Measurements from ENCODE around the gene KLF11. TPM values are rescaled to one million over a fixed set of nuclear protein-coding genes. Genes with fewer than 3 reads are reported as not detected.
A peak's percentile ranks its signal among the peaks of the same experiment; 100 is the strongest.

The KLF11 gene
- total and polyA plus RNA-seq, 7 donors, result 7.0 to 27.0 (median 11.8) TPM

DNA sequence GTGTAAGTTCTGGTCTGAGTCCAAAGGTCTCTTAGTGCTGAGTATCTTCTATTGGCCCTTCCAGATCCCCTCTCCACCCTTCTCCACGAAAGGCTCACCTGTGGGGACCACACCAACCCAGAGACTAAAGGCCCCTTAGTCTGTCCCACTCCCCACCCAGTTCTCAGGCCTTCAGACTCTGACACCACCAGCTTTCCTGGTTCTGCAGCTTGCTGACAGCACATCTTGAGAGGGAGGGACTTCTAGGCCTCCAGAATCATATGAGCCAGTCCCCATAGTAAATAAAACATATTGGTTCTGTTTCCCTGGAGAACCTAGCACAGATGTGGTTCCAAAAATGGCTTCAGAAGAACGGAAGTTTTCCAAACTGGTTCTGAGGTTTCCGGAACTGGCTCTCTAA is 38.5 kb upstream of the KLF11 start:
- intact Hi-C loops (cut with DNase I), result no loop called here
- Histone ChIP-seq H3K36me3 (ENCODE audit: insufficient read depth in 1 of 2, low read depth in 1 of 2) (no peaks in the 10 kb centered on the region), H3K27ac (peak overlapping the region; percentile 33), H3K4me3 (no peak overlapping the region), H3K27me3 (ENCODE audit: insufficient read depth in 3 of 3, low read length in 2 of 3) (no peaks in the 10 kb centered on the region), H3K4me1 (peaks cover 17% of the 10 kb centered on the region), H3K9me3 (no peaks in the 10 kb centered on the region)
- WGBS, 3 donors, result 58 to 94% (median 89%) methylated on average over 3 of the region's 3 CpGs
- TF ChIP-seq, protein P1, sequence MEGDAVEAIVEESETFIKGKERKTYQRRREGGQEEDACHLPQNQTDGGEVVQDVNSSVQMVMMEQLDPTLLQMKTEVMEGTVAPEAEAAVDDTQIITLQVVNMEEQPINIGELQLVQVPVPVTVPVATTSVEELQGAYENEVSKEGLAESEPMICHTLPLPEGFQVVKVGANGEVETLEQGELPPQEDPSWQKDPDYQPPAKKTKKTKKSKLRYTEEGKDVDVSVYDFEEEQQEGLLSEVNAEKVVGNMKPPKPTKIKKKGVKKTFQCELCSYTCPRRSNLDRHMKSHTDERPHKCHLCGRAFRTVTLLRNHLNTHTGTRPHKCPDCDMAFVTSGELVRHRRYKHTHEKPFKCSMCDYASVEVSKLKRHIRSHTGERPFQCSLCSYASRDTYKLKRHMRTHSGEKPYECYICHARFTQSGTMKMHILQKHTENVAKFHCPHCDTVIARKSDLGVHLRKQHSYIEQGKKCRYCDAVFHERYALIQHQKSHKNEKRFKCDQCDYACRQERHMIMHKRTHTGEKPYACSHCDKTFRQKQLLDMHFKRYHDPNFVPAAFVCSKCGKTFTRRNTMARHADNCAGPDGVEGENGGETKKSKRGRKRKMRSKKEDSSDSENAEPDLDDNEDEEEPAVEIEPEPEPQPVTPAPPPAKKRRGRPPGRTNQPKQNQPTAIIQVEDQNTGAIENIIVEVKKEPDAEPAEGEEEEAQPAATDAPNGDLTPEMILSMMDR (IDR thresholded peaks at IDR 0.05), result no peak
- DNase-seq (no peak), ATAC-seq (no peak)

- intact Hi-C loops (cut with DNase I), result no loop called here
- H3K27ac ChIP-seq, result no peak overlapping the region
- WGBS, 3 donors, result 96 to 97% (median 96%) methylated on average over 17 of the region's 17 CpGs
- H3K9me3 ChIP-seq, result no peaks in the 10 kb centered on the region
- no peak overlapping the region for H3K4me3 ChIP-seq
- H3K36me3 ChIP-seq (ENCODE audit: insufficient read depth in 1 of 2, low read depth in 1 of 2), result no peaks in the 10 kb centered on the region
- ATAC-seq, result no peak
- DNase-seq, result no peak
- peaks cover 22% of the 10 kb centered on the region for H3K4me1 ChIP-seq
- TF ChIP-seq, protein P1 (IDR thresholded peaks at IDR 0.05), result no peak
- no peaks in the 10 kb centered on the region for H3K27me3 ChIP-seq (ENCODE audit: insufficient read depth in 3 of 3, low read length in 2 of 3)
Observed at GRCh38 chr2:10005461-10006235, 37.7 kb upstream of the KLF11 start.

DNA sequence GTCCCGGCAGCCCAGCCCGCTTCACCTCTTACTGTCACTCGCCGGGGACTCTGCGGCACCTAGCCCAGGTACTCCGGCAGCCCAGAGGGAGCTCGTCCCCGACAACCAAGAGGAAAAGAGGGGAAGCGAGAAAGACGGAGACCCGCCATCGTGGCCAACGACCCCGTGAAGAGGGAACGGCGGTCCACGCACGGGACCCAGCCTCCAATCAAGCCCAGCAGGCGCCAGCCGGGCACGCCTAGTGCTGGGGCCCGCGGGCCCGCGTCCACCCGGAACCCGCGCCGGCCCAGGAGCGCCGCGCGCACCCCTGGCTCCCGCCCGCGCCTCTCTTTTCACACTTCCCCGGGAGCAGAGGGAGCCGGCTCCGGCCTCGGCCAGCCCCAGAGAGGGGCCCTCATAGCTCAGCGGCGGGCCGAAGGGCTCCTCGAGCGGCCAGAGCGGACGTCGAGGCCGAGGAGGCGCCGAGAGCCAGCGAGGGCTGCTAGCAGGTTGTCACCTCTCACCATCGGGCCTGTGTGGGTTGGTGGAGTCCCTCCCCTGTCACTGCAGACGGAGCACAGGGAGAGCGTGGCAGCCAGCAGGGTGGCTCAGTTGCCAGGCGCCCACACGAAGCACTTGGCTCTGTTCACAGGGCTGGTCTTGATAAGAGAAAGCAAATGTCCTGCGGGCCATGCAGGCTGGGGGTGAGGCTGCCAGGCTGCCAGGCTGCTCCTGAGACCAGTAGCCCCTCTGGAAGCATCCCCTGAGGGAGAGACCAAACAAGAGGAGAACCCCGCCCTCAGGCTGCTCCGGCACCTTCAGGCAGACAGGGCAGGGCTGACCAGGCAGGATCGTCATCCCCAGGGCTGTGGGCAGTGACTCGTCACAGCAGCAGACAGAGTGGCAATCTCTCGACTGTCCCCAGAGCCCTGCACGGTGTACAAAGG is 36.9 kb upstream of the KLF11 start:
- Histone ChIP-seq H3K4me3 (no peak overlapping the region), H3K36me3 (ENCODE audit: insufficient read depth in 1 of 2, low read depth in 1 of 2) (no peaks in the 10 kb centered on the region), H3K27me3 (ENCODE audit: insufficient read depth in 3 of 3, low read length in 2 of 3) (no peaks in the 10 kb centered on the region), H3K9me3 (no peaks in the 10 kb centered on the region), H3K27ac (no peak overlapping the region), H3K4me1 (peaks cover 22% of the 10 kb centered on the region)
- TF ChIP-seq, protein P1 (IDR thresholded peaks at IDR 0.05), result no peak
- no peak for ATAC-seq
- WGBS, 3 donors, result 65 to 73% (median 65%) methylated on average over 57 to 64 of the region's 64 CpGs
- intact Hi-C loops (cut with DNase I), result no loop called here
- no peak for DNase-seq

GRCh38 chr2:10007435-10007834 is 35.9 kb upstream of the KLF11 start:
- Histone ChIP-seq H3K9me3 (no peaks in the 10 kb centered on the region), H3K36me3 (ENCODE audit: insufficient read depth in 1 of 2, low read depth in 1 of 2) (no peaks in the 10 kb centered on the region), H3K27ac (no peak overlapping the region), H3K4me1 (peaks cover 22% of the 10 kb centered on the region), H3K27me3 (ENCODE audit: insufficient read depth in 3 of 3, low read length in 2 of 3) (no peaks in the 10 kb centered on the region), H3K4me3 (no peak overlapping the region)
- 73 to 86% (median 77%) methylated on average over 9 of the region's 9 CpGs for WGBS, 3 donors
- ATAC-seq (no peak), DNase-seq (no peak)
- intact Hi-C loops (cut with DNase I), result no loop called here
- TF ChIP-seq, protein P1 (IDR thresholded peaks at IDR 0.05), result no peak
